Uterus (tissue), 2 donors: ENCODE results near the gene ACSS3.

Experiments used
- CTCF ChIP-seq, 4 experiments: fragments of 200-600 bp in 2 of 4; fragments of 450-650 bp in 2 of 4; sonication (generic) in 2 of 4; IDR thresholded peaks; one replicate each; pipeline ENCODE4 v1.5.1; 2016 to 2019; ENCODE audit warnings: antibody characterized with exemption in 4 of 4, mild to moderate bottlenecking in 2 of 4, moderate library complexity in 1 of 4
- POLR2A ChIP-seq, 2 donors: fragments of 450-650 bp; IDR thresholded peaks; one replicate each; pipeline ENCODE4 v1.6.1; 2016; ENCODE audit warnings: antibody characterized with exemption in 2 of 2, mild to moderate bottlenecking in 1 of 2, moderate library complexity in 1 of 2

GRCh38 chr12:81187686-81188085 is 109.8 kb downstream of the ACSS3 start:
- no peak for TF ChIP-seq POLR2A (IDR thresholded peaks at IDR 0.05)
- TF ChIP-seq CTCF (IDR thresholded peaks at IDR 0.05) = no peak
